Heart left ventricle (tissue), 13 donors: ENCODE measurements around the gene LBX2.

Experiments
- CTCF ChIP-seq, 12 donors: fragments of 200-600 bp; sonication (generic) in 4 of 12; IDR thresholded peaks; one replicate each; pipeline versions ENCODE4 v1.5.0 to v1.8.0; 2018 to 2022; ENCODE audit warnings: antibody characterized with exemption in 12 of 12, mild to moderate bottlenecking in 5 of 12
- POLR2A ChIP-seq, 2 donors: fragments of 450-650 bp; IDR thresholded peaks; one replicate each; pipeline ENCODE4 v1.6.1; 2017; ENCODE audit warnings: antibody characterized with exemption in 2 of 2, mild to moderate bottlenecking in 2 of 2, moderate library complexity in 2 of 2
- donor health status: ischemic (EF 13 %, LVEDD 7.1; RV severe dilation, severe dysfunction).
- donor health status: DM: no; HTN: yes; CAD: no.
- donor health status: DM: no; HTN: no; CAD: no.
- donor health status: ischemic (EF 25% LVEDD 6.9; RV normal size, moderate dysfunction).
- donor health status: ischemic (EF 25% LVEDD 5.7; RV mildly dilated, moderate dysfunction).
- donor health status: ischemic (EF 35%, LVEDD 5.7; RV mildly dilated, moderate dysfunction).
- donor health status: nonischemic (EF 11% LVEDD 7.7; RV severe dilation, severe dysfunction).
- donor health status: DM: yes; HTN: yes; CAD: no.
- donor health status: PGD.
- donor health status: ischemic (EF 29% LVEDD 5.4; RV normal size, mild dysfunction).
- donor health status: nonischemic (EF 23%, LVEDD 6.1; RV moderate dilation, normal function).

- TF ChIP-seq CTCF (IDR thresholded peaks at IDR 0.05) (peak in 1 of 12 donors; percentile 13), POLR2A (IDR thresholded peaks at IDR 0.05) (no peak)
These were observed 45.2 kb upstream of the LBX2 start for GRCh38 chr2:74544634-74545033.
